HepG2 (cell line): ENCODE results near the gene SYT1. TPM values are rescaled to one million over a fixed set of nuclear protein-coding genes. Genes with fewer than 3 reads are reported as not detected.

ENCODE experiments used
- ATAC-seq: fragments of 200-7000 bp; cut with Tn5 transposase; 3 replicates; pipeline ENCODE4 v1.9.1; 2020; ENCODE audit warnings: mild to moderate bottlenecking, moderate library complexity
- BruUV-seq: library from RNA; stranded (reverse); fragments of 400-500 nt; replicated peaks from 2 replicates; lab custom pipeline; 2021; lab: Mats Ljungman, UMichigan
- CTCF ChIA-PET: fragments of 300-600 bp; formaldehyde crosslinking; extraction: SDS; loops from one replicate; lab custom pipeline; 2021; ENCODE audit warnings: low total read pairs, inconsistent platforms, low intra/inter-chr PET ratio; lab: Yijun Ruan, JAX
- POLR2A ChIA-PET: fragments of 350-600 bp; sonication (Branson Sonifier 250); formaldehyde crosslinking; loops from one replicate; lab custom pipeline; 2020; ENCODE audit warnings: antibody characterized with exemption, inconsistent platforms; lab: Yijun Ruan, JAX
- DNase-seq: peaks from one replicate; pipeline ENCODE4 v3.0.0-alpha.2; 2015; ENCODE audit warnings: low spot score
- FAIRE-seq: peaks from 3 replicates; lab custom pipeline; 2011; peaks lifted over from hg19 to GRCh38; lab: Jason Lieb, UNC
- H2AFZ ChIP-seq: one replicate; pipeline ENCODE4 v1.6.1; 2011; ENCODE audit warnings: low read length, inconsistent platforms
- H3K27ac ChIP-seq: fragments of 300-600 bp; 3 replicates; pipeline ENCODE4 v1.8.0; 2011; ENCODE audit warnings: mixed run types, mild to moderate bottlenecking, mixed read lengths, low read length, inconsistent platforms; ENCODE audit not compliant: insufficient read depth; ENCODE audit errors: extremely low read length
- H3K27me3 ChIP-seq, 2 experiments: fragments of 200-600 bp in 1 of 2; 2 replicates in 1 of 2; 3 replicates in 1 of 2; pipeline versions ENCODE4 v1.6.0 to v1.8.0; 2011; ENCODE audit warnings: low read length in 2 of 2, mild to moderate bottlenecking in 2 of 2, moderate library complexity in 2 of 2, inconsistent platforms in 1 of 2; ENCODE audit not compliant: insufficient read depth in 2 of 2, control insufficient read depth in 1 of 2
- H3K36me3 ChIP-seq, 2 experiments: fragments of 200-600 bp in 1 of 2; replicated peaks in 1 of 2; 2 replicates in 1 of 2; 3 replicates in 1 of 2; pipeline versions ENCODE4 v1.5.1 to v1.8.0; 2011; ENCODE audit warnings: low read length in 2 of 2, inconsistent platforms in 1 of 2; ENCODE audit not compliant: insufficient read depth in 2 of 2, control insufficient read depth in 1 of 2
- H3K4me1 ChIP-seq: 2 replicates; pipeline ENCODE4 v1.5.1; 2012; ENCODE audit warnings: low read length, inconsistent platforms; ENCODE audit not compliant: insufficient read depth
- H3K4me2 ChIP-seq: 2 replicates; pipeline ENCODE4 v1.6.0; 2011; ENCODE audit warnings: low read depth, low read length, inconsistent platforms
- H3K4me3 ChIP-seq, 3 experiments: fragments of 200-600 bp in 1 of 3; sonication (generic), shearing (Covaris generic) in 1 of 3; replicated peaks in 1 of 3; 2 replicates each; pipeline ENCODE4 v1.5.1; 2011 to 2016; ENCODE audit warnings: low read length in 3 of 3, inconsistent platforms in 2 of 3, low read depth in 2 of 3, mild to moderate bottlenecking in 2 of 3, control low read depth in 1 of 3, mixed read lengths in 1 of 3; ENCODE audit not compliant: insufficient read depth in 1 of 3
- H3K79me2 ChIP-seq: one replicate; pipeline ENCODE4 v1.6.1; 2011; ENCODE audit warnings: low read length, inconsistent platforms; ENCODE audit not compliant: insufficient read depth
- H3K9ac ChIP-seq: 2 replicates; pipeline ENCODE4 v1.6.0; 2011; ENCODE audit warnings: mild to moderate bottlenecking, low read depth, low read length, inconsistent platforms; ENCODE audit not compliant: insufficient read depth
- H3K9me3 ChIP-seq: 2 replicates; pipeline ENCODE4 v1.5.1; 2012; ENCODE audit warnings: mild to moderate bottlenecking, low read length
- H4K20me1 ChIP-seq: 2 replicates; pipeline ENCODE4 v1.6.0; 2011; ENCODE audit warnings: inconsistent platforms, mild to moderate bottlenecking, low read length, moderate library complexity; ENCODE audit not compliant: insufficient read depth
- FLYWCH1 ChIP-seq: sonication (generic); formaldehyde crosslinking; IDR thresholded peaks from 2 replicates; pipeline ENCODE4 v1.8.1; 2023; ENCODE audit warnings: mild to moderate bottlenecking, missing genetic modification reagents
- GATA4 ChIP-seq: sonication (generic); IDR thresholded peaks from 2 replicates; pipeline ENCODE4 v1.6.1; 2016; ENCODE audit warnings: antibody characterized with exemption, low read depth, borderline replicate concordance
- NR0B2 ChIP-seq: sonication (generic); formaldehyde crosslinking; IDR thresholded peaks from 2 replicates; pipeline ENCODE4 v1.4.0; 2020; ENCODE audit warnings: mild to moderate bottlenecking, missing genetic modification reagents
- RXRB ChIP-seq: IDR thresholded peaks from 2 replicates; pipeline ENCODE4 v1.6.1; 2016; ENCODE audit warnings: borderline replicate concordance, missing genetic modification reagents, missing compliant biosample characterization
- TBX3 ChIP-seq: fragments of 450-650 bp; IDR thresholded peaks from 2 replicates; pipeline ENCODE4 v1.6.1; 2017; ENCODE audit warnings: antibody characterized with exemption, mild to moderate bottlenecking, inconsistent platforms, borderline replicate concordance
- ZBED4 ChIP-seq: sonication (generic); formaldehyde crosslinking; IDR thresholded peaks from 2 replicates; pipeline ENCODE4 v1.4.0; 2020; ENCODE audit warnings: missing genetic modification reagents, borderline replicate concordance
- ZBTB33 ChIP-seq: sonication (generic); formaldehyde crosslinking; IDR thresholded peaks from 2 replicates; pipeline ENCODE4 v1.4.0; 2020; ENCODE audit warnings: missing genetic modification reagents
- ZNF546 ChIP-seq: sonication (generic); formaldehyde crosslinking; conservative IDR thresholded peaks from 2 replicates; pipeline ENCODE4 v1.8.1; 2023; ENCODE audit warnings: mild to moderate bottlenecking, missing genetic modification reagents
- ZNF678 ChIP-seq: sonication (generic); formaldehyde crosslinking; IDR thresholded peaks from 2 replicates; pipeline ENCODE4 v1.4.0; 2020; ENCODE audit warnings: mild to moderate bottlenecking, missing genetic modification reagents
- WGBS: methylation state at CpG from one replicate; pipeline ENCODE4 v1.1.6; 2017; ENCODE audit warnings: low lambda C conversion rate; 5-methylcytosine and 5-hydroxymethylcytosine counted together
- in situ Hi-C: cut with HindIII; loops from 2 replicates; pipeline ENCODE4 v1.10.0; 2017; ENCODE audit warnings: low pct_unique_long_range_greater_than_20kb; ENCODE audit not compliant: extremely low pct_ligation_motif_present
- intact Hi-C: fragments of 100-400 bp; cut with micrococcal nuclease; formaldehyde crosslinking; loops from one replicate; pipeline ENCODE4 v1.10.0; 2022; ENCODE audit not compliant: unreplicated experiment
- polyA plus RNA-seq, 8 experiments: library from polyadenylated mRNA; depleted of rRNA in 3 of 8; stranded (reverse) in 7 of 8; unstranded in 1 of 8; fragments of >200 nt; fragmentation: Illumina TruSeq in 4 of 8; extraction: Trizol in 4 of 8; gene quantifications; 2 replicates each; pipeline versions ENCODE4 v1.2.1 to v1.2.3, GENCODE V29; 2011 to 2016; ENCODE audit warnings: low read depth in 4 of 8, missing spikeins in 1 of 8, mixed read lengths in 1 of 8; ENCODE audit not compliant: insufficient read depth in 1 of 8
- total RNA-seq, 5 experiments: library from RNA; depleted of rRNA; stranded (reverse); fragments of >200 nt; fragmentation: Illumina TruSeq; extraction: Trizol; gene quantifications; 2 replicates each; pipeline ENCODE4 v1.2.3, GENCODE V29; 2016; ENCODE audit warnings: low read depth in 1 of 5
- TF ChIP-seq, protein P1 (sequence below): sonication (generic); formaldehyde crosslinking; IDR thresholded peaks from 2 replicates; pipeline ENCODE4 v1.8.0; 2022; ENCODE audit warnings: mild to moderate bottlenecking, missing genetic modification reagents, moderate library complexity
- TF ChIP-seq, protein P2 (sequence below): sonication (generic); formaldehyde crosslinking; IDR thresholded peaks from 2 replicates; pipeline ENCODE4 v1.4.0; 2020; ENCODE audit warnings: missing genetic modification reagents, borderline replicate concordance

The SYT1 gene
- total and polyA plus RNA-seq, 2 of the 13 experiments (the other 11 are each of a cell fraction or from before 2014, with no cell fraction given) = not detected

GRCh38 chr12:79183003-79183402 lies 318.4 kb downstream of the SYT1 start (continued):
- TF ChIP-seq ZBTB33 (CRISPR knock-in tag) (no peak), GATA4 (no peak), NR0B2 (no peak), ZNF546 (CRISPR knock-in tag) (no peak), TBX3 (no peak), RXRB (CRISPR knock-in tag) (no peak)
- TF ChIP-seq, protein P1, sequence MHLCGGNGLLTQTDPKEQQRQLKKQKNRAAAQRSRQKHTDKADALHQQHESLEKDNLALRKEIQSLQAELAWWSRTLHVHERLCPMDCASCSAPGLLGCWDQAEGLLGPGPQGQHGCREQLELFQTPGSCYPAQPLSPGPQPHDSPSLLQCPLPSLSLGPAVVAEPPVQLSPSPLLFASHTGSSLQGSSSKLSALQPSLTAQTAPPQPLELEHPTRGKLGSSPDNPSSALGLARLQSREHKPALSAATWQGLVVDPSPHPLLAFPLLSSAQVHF (CRISPR knock-in tag) = no peak

DNA sequence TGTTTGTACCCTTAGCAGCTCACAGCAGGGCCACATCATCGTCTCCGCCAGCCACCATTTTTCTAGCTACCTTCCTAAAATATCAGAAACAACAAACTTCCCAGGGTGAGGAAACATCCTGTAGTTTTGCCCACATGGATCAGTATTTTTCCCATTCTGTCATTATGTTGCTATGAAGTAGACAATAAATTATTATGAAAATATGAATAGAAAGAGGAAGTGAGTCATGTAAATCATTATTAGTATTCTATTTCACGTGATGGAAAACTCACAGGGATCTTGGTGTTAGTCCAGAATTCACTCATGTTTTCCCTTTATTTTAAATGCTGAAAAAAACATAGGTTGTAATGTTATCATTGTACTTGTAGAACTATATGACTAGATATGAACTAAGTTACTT lies 319.4 kb downstream of the SYT1 start:
- Histone ChIP-seq H3K79me2 (no peaks in the 10 kb centered on the region), H4K20me1 (no peaks in the 10 kb centered on the region), H3K27ac (no peak overlapping the region), H2AFZ (no peak overlapping the region), H3K4me3 (no peak overlapping the region), H3K4me2 (no peak overlapping the region), H3K4me1 (no peaks in the 10 kb centered on the region), H3K9me3 (no peaks in the 10 kb centered on the region), H3K36me3 (no peaks in the 10 kb centered on the region), H3K9ac (no peak overlapping the region), H3K27me3 (no peaks in the 10 kb centered on the region)
- intact Hi-C loops (no loop called here), in situ Hi-C loops (no loop called here)
- ChIA-PET POLR2A (no interaction called here), CTCF (no interaction called here)
- no peak for ATAC-seq
- no peak for FAIRE-seq
- BruUV-seq = no TSS peak
- 51% methylated on average over 3 of the region's 3 CpGs for WGBS
- DNase-seq = no peak
- TF ChIP-seq ZBED4 (CRISPR knock-in tag) = no peak
- TF ChIP-seq, protein P2, sequence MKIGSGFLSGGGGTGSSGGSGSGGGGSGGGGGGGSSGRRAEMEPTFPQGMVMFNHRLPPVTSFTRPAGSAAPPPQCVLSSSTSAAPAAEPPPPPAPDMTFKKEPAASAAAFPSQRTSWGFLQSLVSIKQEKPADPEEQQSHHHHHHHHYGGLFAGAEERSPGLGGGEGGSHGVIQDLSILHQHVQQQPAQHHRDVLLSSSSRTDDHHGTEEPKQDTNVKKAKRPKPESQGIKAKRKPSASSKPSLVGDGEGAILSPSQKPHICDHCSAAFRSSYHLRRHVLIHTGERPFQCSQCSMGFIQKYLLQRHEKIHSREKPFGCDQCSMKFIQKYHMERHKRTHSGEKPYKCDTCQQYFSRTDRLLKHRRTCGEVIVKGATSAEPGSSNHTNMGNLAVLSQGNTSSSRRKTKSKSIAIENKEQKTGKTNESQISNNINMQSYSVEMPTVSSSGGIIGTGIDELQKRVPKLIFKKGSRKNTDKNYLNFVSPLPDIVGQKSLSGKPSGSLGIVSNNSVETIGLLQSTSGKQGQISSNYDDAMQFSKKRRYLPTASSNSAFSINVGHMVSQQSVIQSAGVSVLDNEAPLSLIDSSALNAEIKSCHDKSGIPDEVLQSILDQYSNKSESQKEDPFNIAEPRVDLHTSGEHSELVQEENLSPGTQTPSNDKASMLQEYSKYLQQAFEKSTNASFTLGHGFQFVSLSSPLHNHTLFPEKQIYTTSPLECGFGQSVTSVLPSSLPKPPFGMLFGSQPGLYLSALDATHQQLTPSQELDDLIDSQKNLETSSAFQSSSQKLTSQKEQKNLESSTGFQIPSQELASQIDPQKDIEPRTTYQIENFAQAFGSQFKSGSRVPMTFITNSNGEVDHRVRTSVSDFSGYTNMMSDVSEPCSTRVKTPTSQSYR (CRISPR knock-in tag) = no peak
- no peak for TF ChIP-seq FLYWCH1 (CRISPR knock-in tag)
- TF ChIP-seq ZNF678 (CRISPR knock-in tag) = no peak
